Gastrocnemius medialis (tissue), 4 donors: ENCODE data around the gene RUFY2. TPM values are rescaled to one million over a fixed set of nuclear protein-coding genes. Genes with fewer than 3 reads are reported as not detected.
A peak's percentile ranks its signal among the peaks of the same experiment; 100 is the strongest.

Experiments used
- ATAC-seq, 2 donors: fragments of 150-250 bp; one replicate each; pipeline ENCODE4 v1.9.1; 2016
- DNase-seq, 2 donors: peaks; one replicate each; pipeline ENCODE4 v3.0.0-alpha.2; 2019
- H3K27ac ChIP-seq, 4 donors: fragments of 200-600 bp; sonication (generic); 1 replicate in 1 of 4; 2 replicates in 3 of 4; pipeline ENCODE4 v1.5.1; 2016 to 2018; ENCODE audit warnings: mild to moderate bottlenecking in 2 of 4, moderate library complexity in 1 of 4
- H3K27me3 ChIP-seq, 3 donors: fragments of 200-600 bp; sonication (generic) in 2 of 3; 1 replicate in 1 of 3; 2 replicates in 2 of 3; pipeline versions ENCODE4 v1.5.1 to v1.6.0; 2016 to 2019; ENCODE audit warnings: mild to moderate bottlenecking in 1 of 3, moderate library complexity in 1 of 3
- H3K36me3 ChIP-seq, 2 donors: fragments of 200-600 bp; sonication (generic) in 1 of 2; one replicate each; pipeline ENCODE4 v1.5.1; 2017 to 2018
- H3K4me1 ChIP-seq, 2 donors: fragments of 200-600 bp; sonication (generic) in 1 of 2; one replicate each; pipeline ENCODE4 v1.5.1; 2016 to 2017; ENCODE audit warnings: mild to moderate bottlenecking in 2 of 2
- H3K4me3 ChIP-seq, 4 donors: fragments of 200-600 bp; sonication (generic) in 3 of 4; 1 replicate in 1 of 4; 2 replicates in 3 of 4; pipeline ENCODE4 v1.5.1; 2016 to 2019; ENCODE audit warnings: mild to moderate bottlenecking in 2 of 4
- H3K9me3 ChIP-seq, 3 donors: fragments of 200-600 bp; sonication (generic) in 2 of 3; 1 replicate in 1 of 3; 2 replicates in 2 of 3; pipeline ENCODE4 v1.5.1; 2016 to 2019
- CTCF ChIP-seq, 5 experiments: fragments of 450-650 bp in 3 of 5; fragments of 200-600 bp in 2 of 5; sonication (generic) in 2 of 5; IDR thresholded peaks in 4 of 5; conservative IDR thresholded peaks in 1 of 5; 1 replicate in 4 of 5; 2 replicates in 1 of 5; pipeline ENCODE4 v1.5.1; 2016 to 2019; ENCODE audit warnings: antibody characterized with exemption in 5 of 5, mild to moderate bottlenecking in 3 of 5, moderate library complexity in 3 of 5
- POLR2A ChIP-seq, 2 donors: fragments of 450-650 bp; IDR thresholded peaks; one replicate each; pipeline ENCODE4 v1.6.1; 2017; ENCODE audit warnings: antibody characterized with exemption in 2 of 2, mild to moderate bottlenecking in 2 of 2, moderate library complexity in 2 of 2
- in situ Hi-C, 4 donors: fragments of 200-750 bp; cut with MboI; loops; one replicate each; pipeline versions ENCODE4 v1.15.0 to v1.8.0; 2017; ENCODE audit warnings: low sequenced_read_pairs in 4 of 4
- intact Hi-C: fragments of 100-400 bp; cut with DNase I; formaldehyde crosslinking; loops from one replicate; pipeline ENCODE4 v1.15.1; 2023; ENCODE audit warnings: low total_unique reads
- total RNA-seq, 4 donors: library from RNA; depleted of rRNA; stranded (reverse); fragments of >200 nt; gene quantifications; one replicate each; pipeline versions ENCODE4 v1.1.0 to v1.2.3, GENCODE V29; 2016

The RUFY2 gene
- total RNA-seq, 4 donors from 2014 or later: 8.9 to 15.7 (median 11.7) TPM

- H3K9me3 ChIP-seq: no peaks in the 10 kb centered on the region
- in situ Hi-C loops (loop anchor here in 3 of 4 donors (25.0 kb wide), 1 partner anchor 442 kb away; no protein-coding TSS in a partner anchor), intact Hi-C loops (loop anchor here (2.0 to 5.0 kb wide), 3 partner anchors 92 to 515 kb away; no protein-coding TSS in a partner anchor)
- no peaks in the 10 kb centered on the region for H3K27me3 ChIP-seq
- H3K36me3 ChIP-seq: no peaks in the 10 kb centered on the region
- DNase-seq (no peak), ATAC-seq (no peak)
- no peak overlapping the region for H3K4me3 ChIP-seq
- peaks cover 0 to 5% of the 10 kb centered on the region in 2 donors for H3K4me1 ChIP-seq
- TF ChIP-seq CTCF (IDR thresholded peaks at IDR 0.05 in 4 of 5, conservative IDR thresholded peaks at IDR 0.05 in 1 of 5) (no peak), POLR2A (IDR thresholded peaks at IDR 0.05) (no peak)
- no peak overlapping the region for H3K27ac ChIP-seq
Measured at GRCh38 chr10:68303849-68304412, 103.1 kb downstream of the RUFY2 start.

GRCh38 chr10:68302871-68303270, 104.2 kb downstream of the RUFY2 start:
- TF ChIP-seq POLR2A (IDR thresholded peaks at IDR 0.05) (no peak), CTCF (IDR thresholded peaks at IDR 0.05 in 4 of 5, conservative IDR thresholded peaks at IDR 0.05 in 1 of 5) (no peak)
- no peak for ATAC-seq
- no peak overlapping the region for H3K4me3 ChIP-seq
- intact Hi-C loops (loop anchor here (2.0 to 5.0 kb wide), 3 partner anchors 91 to 514 kb away; no protein-coding TSS in a partner anchor), in situ Hi-C loops (loop anchor here in 3 of 4 donors (25.0 kb wide), 1 partner anchor 441 kb away; no protein-coding TSS in a partner anchor)
- no peaks in the 10 kb centered on the region for H3K9me3 ChIP-seq
- no peaks in the 10 kb centered on the region for H3K27me3 ChIP-seq
- no peak overlapping the region for H3K27ac ChIP-seq
- no peak for DNase-seq
- peaks cover 0 to 5% of the 10 kb centered on the region in 2 donors for H3K4me1 ChIP-seq
- H3K36me3 ChIP-seq: no peaks in the 10 kb centered on the region

GRCh38 chr10:68302503-68302823, 104.6 kb downstream of the RUFY2 start:
- Histone ChIP-seq H3K27ac (no peak overlapping the region), H3K4me3 (no peak overlapping the region), H3K36me3 (no peaks in the 10 kb centered on the region), H3K27me3 (no peaks in the 10 kb centered on the region), H3K4me1 (peaks cover 0 to 5% of the 10 kb centered on the region in 2 donors), H3K9me3 (no peaks in the 10 kb centered on the region)
- in situ Hi-C loops (loop anchor here in 3 of 4 donors (25.0 kb wide), 1 partner anchor 440 kb away; no protein-coding TSS in a partner anchor), intact Hi-C loops (loop anchor here (2.0 to 5.0 kb wide), 3 partner anchors 90 to 514 kb away; no protein-coding TSS in a partner anchor)
- TF ChIP-seq POLR2A (IDR thresholded peaks at IDR 0.05) (no peak), CTCF (IDR thresholded peaks at IDR 0.05 in 4 of 5, conservative IDR thresholded peaks at IDR 0.05 in 1 of 5) (no peak)
- DNase-seq: no peak
- no peak for ATAC-seq

- no peaks in the 10 kb centered on the region for H3K27me3 ChIP-seq
- intact Hi-C loops (loop anchor here (2.0 to 5.0 kb wide), 3 partner anchors 90 to 513 kb away; no protein-coding TSS in a partner anchor), in situ Hi-C loops (loop anchor here in 3 of 4 donors (25.0 kb wide), 1 partner anchor 440 kb away; no protein-coding TSS in a partner anchor)
- no peaks in the 10 kb centered on the region for H3K9me3 ChIP-seq
- H3K4me3 ChIP-seq: no peak overlapping the region
- H3K27ac ChIP-seq: no peak overlapping the region
- TF ChIP-seq POLR2A (IDR thresholded peaks at IDR 0.05) (no peak), CTCF (IDR thresholded peaks at IDR 0.05 in 4 of 5, conservative IDR thresholded peaks at IDR 0.05 in 1 of 5) (peak in 4 of 5 experiments; percentile 26 to 55 (median 45))
- H3K36me3 ChIP-seq: no peaks in the 10 kb centered on the region
- DNase-seq (no peak), ATAC-seq (peak; percentile 74 to 84)
- peaks cover 0 to 5% of the 10 kb centered on the region in 2 donors for H3K4me1 ChIP-seq
Measured at GRCh38 chr10:68301790-68302502, 105.1 kb downstream of the RUFY2 start.
